DND-41 (cell line): ENCODE results near the gene LMO1.

Experiments used
- ATAC-seq: fragments of 200-7000 bp; cut with Tn5 transposase; 3 replicates; pipeline ENCODE4 v1.9.1; 2021; ENCODE audit warnings: low read depth; ENCODE audit not compliant: insufficient read depth
- DNase-seq: peaks from one replicate; pipeline ENCODE4 v3.0.0-alpha.2; 2020
- H2AFZ ChIP-seq: 2 replicates; pipeline ENCODE4 v1.6.0; 2012; ENCODE audit warnings: low read depth, low read length
- H3K27ac ChIP-seq: 2 replicates; pipeline ENCODE4 v1.5.1; 2012; ENCODE audit warnings: low read length, inconsistent platforms
- H3K27me3 ChIP-seq: fragments of 200-600 bp; sonication (generic); 2 replicates; pipeline ENCODE4 v1.6.0; 2012; ENCODE audit warnings: low read length, mild to moderate bottlenecking, inconsistent platforms; ENCODE audit not compliant: insufficient read depth, poor library complexity
- H3K36me3 ChIP-seq: 2 replicates; pipeline ENCODE4 v1.5.1; 2012; ENCODE audit warnings: low read length, inconsistent platforms; ENCODE audit not compliant: insufficient read depth
- H3K4me1 ChIP-seq: 2 replicates; pipeline ENCODE4 v1.5.1; 2012; ENCODE audit warnings: mild to moderate bottlenecking, low read length; ENCODE audit not compliant: insufficient read depth
- H3K4me2 ChIP-seq: 2 replicates; pipeline ENCODE4 v1.6.0; 2012; ENCODE audit warnings: mild to moderate bottlenecking, moderate library complexity, low read length, inconsistent platforms; ENCODE audit not compliant: insufficient read depth
- H3K4me3 ChIP-seq, 2 experiments: fragments of 200-600 bp in 1 of 2; shearing (Covaris generic) in 1 of 2; 2 replicates each; pipeline ENCODE4 v1.5.1; 2012 to 2016; ENCODE audit warnings: inconsistent platforms in 2 of 2, low read length in 2 of 2, mild to moderate bottlenecking in 2 of 2, low read depth in 1 of 2, moderate library complexity in 1 of 2
- H3K79me2 ChIP-seq: 2 replicates; pipeline ENCODE4 v1.6.0; 2012; ENCODE audit warnings: low read length, inconsistent platforms; ENCODE audit not compliant: insufficient read depth
- H3K9ac ChIP-seq: 2 replicates; pipeline ENCODE4 v1.6.0; 2012; ENCODE audit warnings: low read depth, mild to moderate bottlenecking, inconsistent platforms, low read length, moderate library complexity
- H3K9me3 ChIP-seq: 2 replicates; pipeline ENCODE4 v1.5.1; 2012; ENCODE audit warnings: low read length, moderate library complexity, mild to moderate bottlenecking, inconsistent platforms; ENCODE audit not compliant: insufficient read depth, severe bottlenecking
- H4K20me1 ChIP-seq: 2 replicates; pipeline ENCODE4 v1.6.0; 2012; ENCODE audit warnings: low read length; ENCODE audit not compliant: insufficient read depth
- CTCF ChIP-seq: IDR thresholded peaks from 2 replicates; pipeline ENCODE4 v1.5.1; 2012; ENCODE audit warnings: borderline replicate concordance, low read length, moderate library complexity, mild to moderate bottlenecking; ENCODE audit not compliant: poor library complexity, severe bottlenecking; ENCODE audit errors: extremely low read depth
- EZH2 ChIP-seq: IDR thresholded peaks from 3 replicates; pipeline ENCODE4 v1.6.1; 2012; ENCODE audit warnings: borderline replicate concordance, low read depth, mild to moderate bottlenecking, moderate library complexity, low read length, inconsistent platforms; ENCODE audit not compliant: severe bottlenecking

Gene LMO1

GRCh38 chr11:8239536-8240228, 24.0 kb downstream of the LMO1 start:
- H3K9ac ChIP-seq, result no peak overlapping the region
- H4K20me1 ChIP-seq, result no peaks in the 10 kb centered on the region
- no peaks in the 10 kb centered on the region for H3K4me1 ChIP-seq
- no peak overlapping the region for H3K4me2 ChIP-seq
- no peak overlapping the region for H3K27ac ChIP-seq
- H3K9me3 ChIP-seq, result no peaks in the 10 kb centered on the region
- ATAC-seq (no peak), DNase-seq (no peak)
- TF ChIP-seq CTCF (no peak), EZH2 (no peak)
- H3K79me2 ChIP-seq, result no peaks in the 10 kb centered on the region
- no peaks in the 10 kb centered on the region for H3K36me3 ChIP-seq
- peaks cover 8% of the 10 kb centered on the region for H3K27me3 ChIP-seq
- H3K4me3 ChIP-seq, result no peak overlapping the region
- H2AFZ ChIP-seq, result no peak overlapping the region

- Histone ChIP-seq H3K27me3 (peaks cover 14% of the 10 kb centered on the region), H3K4me3 (no peak overlapping the region), H3K27ac (no peak overlapping the region), H3K9ac (no peak overlapping the region), H2AFZ (no peak overlapping the region), H3K9me3 (no peaks in the 10 kb centered on the region), H3K4me2 (no peak overlapping the region), H3K79me2 (no peaks in the 10 kb centered on the region), H4K20me1 (no peaks in the 10 kb centered on the region), H3K4me1 (no peaks in the 10 kb centered on the region), H3K36me3 (no peaks in the 10 kb centered on the region)
- no peak for ATAC-seq
- no peak for TF ChIP-seq EZH2
- TF ChIP-seq CTCF, result no peak
- DNase-seq, result no peak
Observed at GRCh38 chr11:8239040-8239439, 24.6 kb downstream of the LMO1 start.

- H3K4me1 ChIP-seq, result no peaks in the 10 kb centered on the region
- H2AFZ ChIP-seq, result no peak overlapping the region
- no peak for TF ChIP-seq CTCF
- no peak for TF ChIP-seq EZH2
- DNase-seq (no peak), ATAC-seq (no peak)
- no peak overlapping the region for H3K4me2 ChIP-seq
- no peaks in the 10 kb centered on the region for H3K36me3 ChIP-seq
- H3K4me3 ChIP-seq, result no peak overlapping the region
- peaks cover 16% of the 10 kb centered on the region for H3K27me3 ChIP-seq
- H3K27ac ChIP-seq, result no peak overlapping the region
- H3K9me3 ChIP-seq, result no peaks in the 10 kb centered on the region
- H4K20me1 ChIP-seq, result no peaks in the 10 kb centered on the region; the same call in 1 of the 2 replicates
- H3K9ac ChIP-seq, result no peak overlapping the region
- no peaks in the 10 kb centered on the region for H3K79me2 ChIP-seq
Observed at GRCh38 chr11:8237453-8237852, 26.2 kb downstream of the LMO1 start.

- no peak for DNase-seq
- no peak for ATAC-seq
- Histone ChIP-seq H2AFZ (no peak overlapping the region), H3K9me3 (no peaks in the 10 kb centered on the region), H3K4me3 (no peak overlapping the region), H3K27ac (no peak overlapping the region), H3K27me3 (peaks cover 16% of the 10 kb centered on the region), H4K20me1 (no peaks in the 10 kb centered on the region; the same call in 1 of the 2 replicates), H3K36me3 (no peaks in the 10 kb centered on the region), H3K79me2 (no peaks in the 10 kb centered on the region), H3K4me2 (no peak overlapping the region), H3K9ac (no peak overlapping the region), H3K4me1 (no peaks in the 10 kb centered on the region)
- TF ChIP-seq EZH2, result no peak
- TF ChIP-seq CTCF, result no peak
Observed at GRCh38 chr11:8235925-8236324, 27.8 kb downstream of the LMO1 start.
